ENCODE data around the gene RIMBP2. TPM values are rescaled to one million over a fixed set of nuclear protein-coding genes. Genes with fewer than 3 reads are reported as not detected.

Gene RIMBP2
- total RNA-seq, 1 donor from 2014 or later = 0.27 TPM

DNA sequence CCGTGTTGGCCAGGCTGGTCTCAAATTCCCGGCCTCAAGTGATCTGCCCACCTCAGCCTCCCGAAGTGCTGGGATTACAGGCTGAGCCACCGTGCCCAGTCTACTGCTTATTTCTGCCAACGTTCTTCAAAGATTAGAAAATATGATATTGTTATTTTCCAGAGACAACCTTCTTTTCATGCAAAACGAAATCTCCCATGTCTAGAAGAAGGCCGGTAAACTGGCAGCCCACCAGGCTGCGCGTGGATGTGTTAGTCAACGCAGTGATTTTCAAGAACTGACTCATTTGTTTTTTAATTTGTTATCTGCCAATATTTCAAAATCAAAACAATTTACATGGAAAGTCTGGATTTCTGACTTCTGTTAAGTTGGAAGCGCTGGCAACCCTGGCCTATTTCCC, 169.6 kb downstream of the RIMBP2 start:
- DNase-seq (no peak), ATAC-seq (no peak)
- H3K27ac ChIP-seq = no peak overlapping the region
- H3K36me3 ChIP-seq = no peaks in the 10 kb centered on the region
- H3K9me3 ChIP-seq = peaks cover 4% of the 10 kb centered on the region
- no peaks in the 10 kb centered on the region for H3K4me1 ChIP-seq
- intact Hi-C loops (cut with DNase I) = no loop called here
- H3K4me3 ChIP-seq = no peak overlapping the region
- TF ChIP-seq, protein P1, sequence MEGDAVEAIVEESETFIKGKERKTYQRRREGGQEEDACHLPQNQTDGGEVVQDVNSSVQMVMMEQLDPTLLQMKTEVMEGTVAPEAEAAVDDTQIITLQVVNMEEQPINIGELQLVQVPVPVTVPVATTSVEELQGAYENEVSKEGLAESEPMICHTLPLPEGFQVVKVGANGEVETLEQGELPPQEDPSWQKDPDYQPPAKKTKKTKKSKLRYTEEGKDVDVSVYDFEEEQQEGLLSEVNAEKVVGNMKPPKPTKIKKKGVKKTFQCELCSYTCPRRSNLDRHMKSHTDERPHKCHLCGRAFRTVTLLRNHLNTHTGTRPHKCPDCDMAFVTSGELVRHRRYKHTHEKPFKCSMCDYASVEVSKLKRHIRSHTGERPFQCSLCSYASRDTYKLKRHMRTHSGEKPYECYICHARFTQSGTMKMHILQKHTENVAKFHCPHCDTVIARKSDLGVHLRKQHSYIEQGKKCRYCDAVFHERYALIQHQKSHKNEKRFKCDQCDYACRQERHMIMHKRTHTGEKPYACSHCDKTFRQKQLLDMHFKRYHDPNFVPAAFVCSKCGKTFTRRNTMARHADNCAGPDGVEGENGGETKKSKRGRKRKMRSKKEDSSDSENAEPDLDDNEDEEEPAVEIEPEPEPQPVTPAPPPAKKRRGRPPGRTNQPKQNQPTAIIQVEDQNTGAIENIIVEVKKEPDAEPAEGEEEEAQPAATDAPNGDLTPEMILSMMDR (IDR thresholded peaks at IDR 0.05) = no peak
- H3K27me3 ChIP-seq (ENCODE audit: low read depth) = no peaks in the 10 kb centered on the region

DNA sequence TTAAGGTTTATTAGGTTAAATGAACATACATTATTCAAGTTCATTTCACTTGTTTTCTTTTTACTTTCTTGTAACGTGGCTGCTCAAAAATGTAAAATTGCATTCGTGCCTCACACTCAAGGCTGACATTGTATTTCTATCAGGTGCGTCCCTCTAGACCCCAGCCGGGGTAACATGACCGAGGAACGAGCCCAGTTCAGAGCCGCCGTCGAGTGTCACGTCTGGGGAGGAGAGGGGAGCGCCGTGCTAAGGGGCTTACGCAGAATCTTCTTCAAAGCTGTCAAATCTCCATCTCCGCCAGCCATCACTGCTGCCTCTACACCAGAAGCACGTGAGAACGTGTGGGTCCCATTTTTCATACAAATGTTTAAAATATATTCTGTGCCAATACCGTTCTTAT, 170.6 kb downstream of the RIMBP2 start:
- H3K4me1 ChIP-seq = no peaks in the 10 kb centered on the region
- TF ChIP-seq, protein P1 (IDR thresholded peaks at IDR 0.05) = no peak
- H3K4me3 ChIP-seq = no peak overlapping the region
- DNase-seq (no peak), ATAC-seq (no peak)
- no peaks in the 10 kb centered on the region for H3K27me3 ChIP-seq (ENCODE audit: low read depth)
- no peak overlapping the region for H3K27ac ChIP-seq
- no peaks in the 10 kb centered on the region for H3K36me3 ChIP-seq
- intact Hi-C loops (cut with DNase I) = no loop called here
- no peaks in the 10 kb centered on the region for H3K9me3 ChIP-seq

DNA sequence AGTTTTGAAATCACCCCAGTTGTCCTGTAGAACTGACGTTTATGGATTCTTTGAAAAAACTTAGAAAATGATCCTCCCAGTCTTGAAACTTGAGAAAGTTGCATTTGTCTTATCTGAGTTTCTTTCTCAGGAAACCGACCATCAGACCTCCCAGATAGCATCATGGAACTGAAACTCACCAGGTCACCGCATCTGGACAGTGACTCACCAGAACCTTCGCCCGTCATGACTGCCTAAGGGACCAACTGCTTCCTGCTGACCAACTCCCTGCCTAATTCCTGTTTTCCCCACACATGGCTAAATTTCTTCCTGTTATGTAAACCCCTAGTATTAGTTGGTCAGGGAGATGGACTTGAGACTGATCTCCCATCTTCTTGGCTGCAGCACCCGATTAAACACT, 175.7 kb downstream of the RIMBP2 start:
- ATAC-seq (no peak), DNase-seq (no peak)
- no peaks in the 10 kb centered on the region for H3K36me3 ChIP-seq
- no peak overlapping the region for H3K4me3 ChIP-seq
- intact Hi-C loops (cut with DNase I) = no loop called here
- no peaks in the 10 kb centered on the region for H3K9me3 ChIP-seq
- TF ChIP-seq, protein P1 (IDR thresholded peaks at IDR 0.05) = no peak
- H3K27ac ChIP-seq = no peak overlapping the region
- no peaks in the 10 kb centered on the region for H3K4me1 ChIP-seq
- no peaks in the 10 kb centered on the region for H3K27me3 ChIP-seq (ENCODE audit: low read depth)

DNA sequence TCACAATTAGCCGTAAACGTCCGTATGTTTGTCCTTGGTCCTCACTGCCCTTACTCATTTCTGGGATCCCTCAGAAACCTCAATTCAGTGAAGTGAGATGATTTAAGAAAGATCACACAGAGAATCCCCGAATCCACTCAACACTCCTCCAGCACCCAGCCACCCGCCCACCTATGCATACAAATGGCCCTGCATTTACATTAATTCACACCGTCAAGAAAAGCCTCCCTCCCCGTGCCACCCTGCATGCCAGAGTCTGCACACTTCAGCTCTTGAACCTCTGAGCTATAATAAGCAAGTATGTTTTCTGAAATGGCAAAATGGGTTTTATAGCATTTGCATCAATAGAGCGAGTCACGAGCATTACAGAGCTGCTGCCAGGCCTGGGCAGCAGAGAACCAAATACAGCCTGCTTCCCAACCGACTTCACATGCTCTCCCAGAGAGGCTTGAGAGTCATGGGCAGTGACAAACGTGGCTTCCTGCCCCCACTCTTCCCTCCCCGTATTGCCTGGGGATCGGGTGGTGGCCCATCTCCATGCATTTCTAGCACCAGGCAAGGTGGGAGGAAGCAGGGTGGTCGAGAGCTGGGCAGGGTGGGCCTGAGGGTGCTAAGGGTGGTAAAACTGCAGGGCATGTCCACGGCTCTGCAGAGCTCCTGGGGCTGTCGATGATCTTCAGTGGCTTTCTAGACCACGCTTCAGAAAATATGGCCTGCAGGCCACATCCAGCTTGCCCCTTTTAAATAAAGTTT, 177.6 kb downstream of the RIMBP2 start:
- no peaks in the 10 kb centered on the region for H3K27me3 ChIP-seq (ENCODE audit: low read depth)
- H3K27ac ChIP-seq = no peak overlapping the region
- no peaks in the 10 kb centered on the region for H3K9me3 ChIP-seq
- no peaks in the 10 kb centered on the region for H3K4me1 ChIP-seq
- H3K4me3 ChIP-seq = no peak overlapping the region
- no peaks in the 10 kb centered on the region for H3K36me3 ChIP-seq
- intact Hi-C loops (cut with DNase I) = no loop called here
- DNase-seq (no peak), ATAC-seq (no peak)
- TF ChIP-seq, protein P1 (IDR thresholded peaks at IDR 0.05) = no peak

DNA sequence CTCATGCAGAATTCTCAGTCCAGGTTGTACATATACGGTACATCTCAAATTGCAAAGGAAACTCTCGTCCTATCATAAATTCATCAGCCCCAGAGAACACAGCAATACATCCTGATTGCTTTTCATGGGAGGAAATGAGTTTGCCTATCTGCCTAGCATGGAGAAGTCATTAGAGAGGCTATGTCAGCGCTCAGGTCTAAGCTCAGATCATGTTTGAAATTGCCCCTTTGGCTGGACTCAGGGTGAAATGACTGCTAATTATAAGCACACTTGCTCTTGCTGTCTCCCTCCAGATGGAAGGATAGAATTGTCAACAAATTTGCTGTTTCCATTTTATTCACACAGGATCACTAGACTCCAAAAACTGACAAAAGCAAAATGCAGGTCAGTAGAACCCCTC, 178.4 kb downstream of the RIMBP2 start:
- no peaks in the 10 kb centered on the region for H3K4me1 ChIP-seq
- H3K36me3 ChIP-seq = no peaks in the 10 kb centered on the region
- H3K27me3 ChIP-seq (ENCODE audit: low read depth) = no peaks in the 10 kb centered on the region
- no peaks in the 10 kb centered on the region for H3K9me3 ChIP-seq
- no peak for DNase-seq
- TF ChIP-seq, protein P1 (IDR thresholded peaks at IDR 0.05) = no peak
- no peak for ATAC-seq
- intact Hi-C loops (cut with DNase I) = no loop called here
- H3K4me3 ChIP-seq = no peak overlapping the region
- no peak overlapping the region for H3K27ac ChIP-seq
